HG03108 (cell line): ENCODE data around the gene OPCML.

ENCODE experiments used
- ATAC-seq: cut with Tn5 transposase; IDR thresholded peaks from one replicate; pipeline ENCODE4 v1.9.1; 2021; ENCODE audit warnings: moderate library complexity; ENCODE audit not compliant: unreplicated experiment

The OPCML gene

GRCh38 chr11:132704781-132705375 lies 827.4 kb downstream of the OPCML start:
- ATAC-seq: no peak

GRCh38 chr11:132692891-132693290 lies 839.4 kb downstream of the OPCML start:
- ATAC-seq: no peak

- ATAC-seq: no peak
Measured at GRCh38 chr11:132691848-132692550, 840.3 kb downstream of the OPCML start.

GRCh38 chr11:132686886-132687285 lies 845.4 kb downstream of the OPCML start:
- ATAC-seq: no peak

- no peak for ATAC-seq
Measured at GRCh38 chr11:132685174-132685611, 847.1 kb downstream of the OPCML start.

GRCh38 chr11:132683602-132684001 lies 848.7 kb downstream of the OPCML start:
- ATAC-seq: no peak

- no peak for ATAC-seq
Measured at GRCh38 chr11:132681971-132682370, 850.3 kb downstream of the OPCML start.

- no peak for ATAC-seq
Measured at GRCh38 chr11:132680584-132680983, 851.7 kb downstream of the OPCML start.

- no peak for ATAC-seq
Measured at GRCh38 chr11:132674151-132674550, 858.1 kb downstream of the OPCML start.

- no peak for ATAC-seq
Measured at GRCh38 chr11:132671851-132672370, 860.4 kb downstream of the OPCML start.

GRCh38 chr11:132670921-132671675 lies 861.2 kb downstream of the OPCML start:
- no peak for ATAC-seq

GRCh38 chr11:132669949-132670348 lies 862.4 kb downstream of the OPCML start:
- ATAC-seq: no peak

GRCh38 chr11:132665205-132665604 lies 867.1 kb downstream of the OPCML start:
- no peak for ATAC-seq

- no peak for ATAC-seq
Measured at GRCh38 chr11:132658696-132659095, 873.6 kb downstream of the OPCML start.

- no peak for ATAC-seq
Measured at GRCh38 chr11:132658004-132658403, 874.3 kb downstream of the OPCML start.

GRCh38 chr11:132655187-132655855 lies 877.0 kb downstream of the OPCML start:
- no peak for ATAC-seq

- no peak for ATAC-seq
Measured at GRCh38 chr11:132653237-132653636, 879.1 kb downstream of the OPCML start.

GRCh38 chr11:132650969-132651720 lies 881.2 kb downstream of the OPCML start:
- ATAC-seq: no peak

GRCh38 chr11:132649277-132649676 lies 883.0 kb downstream of the OPCML start:
- no peak for ATAC-seq

- ATAC-seq: no peak
Measured at GRCh38 chr11:132648851-132649250, 883.5 kb downstream of the OPCML start.
